IMR-90 (cell line): ENCODE data around the gene RAB28. TPM values are rescaled to one million over a fixed set of nuclear protein-coding genes. Genes with fewer than 3 reads are reported as not detected.

Experiments used
- ATAC-seq: fragments of 200-7000 bp; cut with Tn5 transposase; 2 replicates; pipeline ENCODE4 v1.9.1; 2020; ENCODE audit warnings: low read depth, mild to moderate bottlenecking, moderate library complexity
- BruUV-seq: library from RNA; stranded (reverse); fragments of 400-500 nt; replicated peaks from 2 replicates; lab custom pipeline; 2021; lab: Mats Ljungman, UMichigan
- CTCF ChIA-PET: fragments of 300-600 bp; formaldehyde crosslinking; extraction: SDS; loops from one replicate; lab custom pipeline; 2021; ENCODE audit warnings: antibody characterized with exemption; lab: Yijun Ruan, JAX
- POLR2A ChIA-PET: fragments of 300-600 bp; sonication (Branson Sonifier 250); formaldehyde crosslinking; loops from one replicate; lab custom pipeline; 2022; ENCODE audit warnings: antibody characterized with exemption; ENCODE audit not compliant: unreplicated experiment; lab: Charles Lee
- DNase-seq: peaks from one replicate; pipeline ENCODE4 v3.0.0; 2013
- H2AFZ ChIP-seq: replicated peaks from 2 replicates; pipeline ENCODE3; 2013; ENCODE audit warnings: low read length, mild to moderate bottlenecking; ENCODE audit not compliant: poor library complexity
- H2AK5ac ChIP-seq: 2 replicates; pipeline ENCODE4 v1.6.1; 2013; ENCODE audit warnings: low read depth, low read length, inconsistent platforms
- H2AK9ac ChIP-seq: replicated peaks from 2 replicates; pipeline ENCODE3; 2013; ENCODE audit warnings: mild to moderate bottlenecking, low read depth, low read length, moderate library complexity; ENCODE audit not compliant: poor library complexity
- H2BK120ac ChIP-seq: 2 replicates; pipeline ENCODE4 v1.6.1; 2013; ENCODE audit warnings: low read depth, low read length, inconsistent platforms
- H2BK15ac ChIP-seq: 3 replicates; pipeline ENCODE4 v1.6.1; 2013; ENCODE audit warnings: low read depth, low read length, inconsistent platforms
- H2BK20ac ChIP-seq: 2 replicates; pipeline ENCODE4 v1.6.1; 2013; ENCODE audit warnings: low read depth, mild to moderate bottlenecking, inconsistent platforms, low read length, moderate library complexity
- H2BK5ac ChIP-seq: 2 replicates; pipeline ENCODE4 v1.6.1; 2013; ENCODE audit warnings: mild to moderate bottlenecking, low read depth, low read length, inconsistent platforms; ENCODE audit not compliant: poor library complexity, severe bottlenecking
- H3K14ac ChIP-seq: replicated peaks from 2 replicates; pipeline ENCODE4 v1.6.1; 2013; ENCODE audit warnings: low read depth, low read length, inconsistent platforms
- H3K18ac ChIP-seq: 2 replicates; pipeline ENCODE4 v1.6.1; 2013; ENCODE audit warnings: low read depth, low read length, control low read depth
- H3K23ac ChIP-seq: 2 replicates; pipeline ENCODE4 v1.6.1; 2013; ENCODE audit warnings: low read depth, low read length, inconsistent platforms
- H3K27ac ChIP-seq: 2 replicates; pipeline ENCODE4 v1.5.1; 2013; ENCODE audit warnings: mild to moderate bottlenecking, control low read depth, low read length; ENCODE audit not compliant: insufficient read depth
- H3K27me3 ChIP-seq: 2 replicates; pipeline ENCODE4 v1.6.1; 2013; ENCODE audit warnings: low read length; ENCODE audit not compliant: control insufficient read depth, insufficient read depth
- H3K36me3 ChIP-seq: 2 replicates; pipeline ENCODE4 v1.6.1; 2013; ENCODE audit warnings: low read length, mixed read lengths; ENCODE audit not compliant: control insufficient read depth, insufficient read depth
- H3K4ac ChIP-seq: 2 replicates; pipeline ENCODE4 v1.6.1; 2013; ENCODE audit warnings: low read depth, low read length, inconsistent platforms
- H3K4me1 ChIP-seq: 2 replicates; pipeline ENCODE4 v1.6.1; 2013; ENCODE audit warnings: low read length, mixed read lengths; ENCODE audit not compliant: control insufficient read depth, insufficient read depth
- H3K4me2 ChIP-seq: 2 replicates; pipeline ENCODE4 v1.6.1; 2013; ENCODE audit warnings: low read depth, mild to moderate bottlenecking, control low read depth, low read length, moderate library complexity
- H3K4me3 ChIP-seq: 2 replicates; pipeline ENCODE4 v1.5.1; 2013; ENCODE audit warnings: low read depth, mild to moderate bottlenecking, control low read depth, low read length, moderate library complexity; ENCODE audit not compliant: insufficient read depth
- H3K56ac ChIP-seq: 2 replicates; pipeline ENCODE4 v1.6.1; 2013; ENCODE audit warnings: low read length, inconsistent platforms; ENCODE audit not compliant: insufficient read depth; ENCODE audit errors: extremely low read depth
- H3K79me1 ChIP-seq, 2 experiments: 2 replicates each; pipeline ENCODE4 v1.6.1; 2013; ENCODE audit warnings: low read length in 2 of 2, inconsistent platforms in 1 of 2, low read depth in 1 of 2
- H3K9ac ChIP-seq: 2 replicates; pipeline ENCODE4 v1.6.1; 2013; ENCODE audit warnings: low read depth, low read length, control low read depth
- H3K9me1 ChIP-seq: 2 replicates; pipeline ENCODE4 v1.6.1; 2013; ENCODE audit warnings: low read length, inconsistent platforms; ENCODE audit not compliant: insufficient read depth
- H3K9me3 ChIP-seq: 2 replicates; pipeline ENCODE4 v1.6.1; 2013; ENCODE audit warnings: low read length; ENCODE audit not compliant: control insufficient read depth, insufficient read depth
- H4K20me1 ChIP-seq: 2 replicates; pipeline ENCODE4 v1.6.1; 2013; ENCODE audit warnings: low read length, inconsistent platforms; ENCODE audit not compliant: insufficient read depth
- H4K5ac ChIP-seq: 2 replicates; pipeline ENCODE4 v1.6.1; 2013; ENCODE audit warnings: mild to moderate bottlenecking, low read depth, low read length, control low read depth
- H4K8ac ChIP-seq, 2 experiments: 2 replicates each; pipeline ENCODE4 v1.6.1; 2013; ENCODE audit warnings: low read depth in 2 of 2, low read length in 2 of 2, control low read depth in 1 of 2, inconsistent platforms in 1 of 2
- H4K91ac ChIP-seq: 2 replicates; pipeline ENCODE4 v1.6.1; 2013; ENCODE audit warnings: low read depth, low read length, inconsistent platforms; ENCODE audit not compliant: insufficient read depth
- BHLHE40 ChIP-seq: fragments of 150-350 bp; IDR thresholded peaks from 2 replicates; pipeline ENCODE4 v1.6.1; 2016; ENCODE audit warnings: mild to moderate bottlenecking, low read depth, low read length
- CTCF ChIP-seq: conservative IDR thresholded peaks from 2 replicates; pipeline ENCODE4 v1.5.1; 2012; ENCODE audit warnings: mild to moderate bottlenecking, low read depth, low read length, improper control_type of control experiment
- MAZ ChIP-seq: IDR thresholded peaks from 2 replicates; pipeline ENCODE4 v1.6.1; 2012; ENCODE audit warnings: low read depth, mild to moderate bottlenecking, low read length, improper control_type of control experiment, moderate library complexity, borderline replicate concordance
- RFX5 ChIP-seq: IDR thresholded peaks from 2 replicates; pipeline ENCODE4 v1.8.0; 2012; ENCODE audit warnings: low read depth, mild to moderate bottlenecking, low read length, moderate library complexity
- SMC3 ChIP-seq: fragments of 150-350 bp; IDR thresholded peaks from 2 replicates; pipeline ENCODE4 v1.6.1; 2016; ENCODE audit warnings: low read depth, mild to moderate bottlenecking, antibody characterized with exemption, low read length, moderate library complexity
- WGBS, 2 experiments: methylation state at CpG; one replicate each; pipeline versions ENCODE4 v1.1.5 to v1.1.7; 2013; ENCODE audit warnings: missing lambda C conversion rate in 2 of 2; ENCODE audit not compliant: insufficient read length in 1 of 2; ENCODE audit errors: extremely low coverage in 2 of 2; 5-methylcytosine and 5-hydroxymethylcytosine counted together
- dilution Hi-C: fragments of 300-500 bp; cut with HindIII; formaldehyde crosslinking; loops from one replicate; pipeline ENCODE4 v1.14.3; 2018; ENCODE audit warnings: low sequenced_read_pairs; ENCODE audit not compliant: unreplicated experiment
- in situ Hi-C: fragments of 300-500 bp; cut with MboI; formaldehyde crosslinking; loops from 3 replicates; pipeline ENCODE4 v1.14.3; 2019; ENCODE audit warnings: low sequenced_read_pairs, inconsistent platforms, mixed read lengths
- intact Hi-C: fragments of 100-400 bp; cut with micrococcal nuclease; formaldehyde crosslinking; loops from 2 replicates; pipeline ENCODE4 v1.10.0; 2022
- polyA plus RNA-seq, 3 experiments: library from polyadenylated mRNA; depleted of rRNA; stranded (reverse); fragments of >200 nt; gene quantifications; 2 replicates each; pipeline ENCODE4 v1.2.3, GENCODE V29; 2012; ENCODE audit warnings: low replicate concordance in 1 of 3
- total RNA-seq: library from RNA; depleted of rRNA; stranded (reverse); fragments of >200 nt; gene quantifications from 2 replicates; pipeline ENCODE4 v1.2.3, GENCODE V29; 2012
- TF ChIP-seq, protein P1 (sequence below): fragments of 150-350 bp; IDR thresholded peaks from 2 replicates; pipeline ENCODE4 v1.6.1; 2017; ENCODE audit warnings: mild to moderate bottlenecking, antibody characterized with exemption, low read length, low read depth

Gene RAB28
- total and polyA plus RNA-seq, 2 of the 4 experiments (the other 2 are of a cell fraction): 7.5 to 10.8 TPM

DNA sequence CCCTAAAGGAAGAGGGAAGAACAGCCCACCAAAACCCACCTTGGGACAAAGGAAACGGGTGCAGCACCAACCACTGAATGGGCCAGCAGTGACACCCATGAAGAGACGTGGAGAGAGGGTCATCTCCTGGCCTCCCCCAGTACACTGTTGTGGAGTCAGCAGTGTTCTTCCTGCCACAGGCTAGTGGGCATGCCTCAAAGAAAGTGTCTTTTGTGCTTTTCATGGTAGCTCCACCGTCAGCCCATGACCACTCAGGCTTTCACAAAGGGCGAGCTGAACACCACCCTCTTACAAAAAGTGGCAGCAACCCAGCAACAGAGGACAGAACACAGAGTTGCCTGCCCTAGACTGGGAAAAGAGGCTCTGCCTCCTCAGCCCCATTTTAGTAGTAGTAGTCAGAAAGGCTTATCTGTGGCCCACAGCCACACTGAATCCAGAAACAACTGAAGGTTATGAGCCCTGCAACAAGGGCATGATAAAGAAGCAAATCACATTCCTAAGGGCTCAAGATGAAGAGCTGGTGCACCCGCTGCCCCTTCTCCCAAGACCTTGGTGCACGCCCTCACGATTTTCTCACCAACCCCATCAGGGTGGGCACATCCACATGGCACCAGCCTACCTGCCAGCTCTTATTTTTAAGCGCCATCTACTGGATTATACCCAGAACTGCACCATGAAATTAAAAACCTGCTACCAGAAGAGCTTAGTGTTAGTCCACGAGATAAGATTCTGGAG is 53.1 kb downstream of the RAB28 start:
- Histone ChIP-seq H2BK15ac (no peak overlapping the region), H3K79me1 (peaks cover 9 to 13% of the 10 kb centered on the region in 2 experiments), H4K20me1 (peaks cover 4% of the 10 kb centered on the region; the same call in 1 of the 2 replicates), H4K8ac (no peak overlapping the region), H3K36me3 (no peaks in the 10 kb centered on the region), H3K18ac (no peak overlapping the region), H3K23ac (no peak overlapping the region), H3K9me1 (no peaks in the 10 kb centered on the region; the same call in 1 of the 2 replicates), H3K14ac (no peak overlapping the region), H3K27ac (no peak overlapping the region), H3K9ac (no peak overlapping the region), H4K5ac (no peak overlapping the region), H2AFZ (no peak overlapping the region), H2AK9ac (no peak overlapping the region), H3K27me3 (no peaks in the 10 kb centered on the region), H4K91ac (no peak overlapping the region), H3K9me3 (no peaks in the 10 kb centered on the region), H3K56ac (no peak overlapping the region), H2BK5ac (no peak overlapping the region), H3K4me2 (no peak overlapping the region), H2BK120ac (no peak overlapping the region), H3K4me3 (no peak overlapping the region), H3K4me1 (no peaks in the 10 kb centered on the region), H2AK5ac (no peak overlapping the region), H2BK20ac (no peak overlapping the region), H3K4ac (no peak overlapping the region)
- BruUV-seq: no TSS peak
- in situ Hi-C loops: no loop called here
- ChIA-PET CTCF (interaction anchor here (0.9 kb wide), 1 partner anchor 10 kb away, joined by 3 read pairs; no protein-coding TSS in a partner anchor), POLR2A (no interaction called here)
- DNase-seq (no peak), ATAC-seq (no peak)
- dilution Hi-C loops: no loop called here
- intact Hi-C loops: no loop called here
- TF ChIP-seq RFX5 (no peak), SMC3 (no peak), BHLHE40 (no peak), CTCF (0 out of 2 replicates have a peak, but pooled peaks have one; percentile 14), MAZ (no peak)
- TF ChIP-seq, protein P1, sequence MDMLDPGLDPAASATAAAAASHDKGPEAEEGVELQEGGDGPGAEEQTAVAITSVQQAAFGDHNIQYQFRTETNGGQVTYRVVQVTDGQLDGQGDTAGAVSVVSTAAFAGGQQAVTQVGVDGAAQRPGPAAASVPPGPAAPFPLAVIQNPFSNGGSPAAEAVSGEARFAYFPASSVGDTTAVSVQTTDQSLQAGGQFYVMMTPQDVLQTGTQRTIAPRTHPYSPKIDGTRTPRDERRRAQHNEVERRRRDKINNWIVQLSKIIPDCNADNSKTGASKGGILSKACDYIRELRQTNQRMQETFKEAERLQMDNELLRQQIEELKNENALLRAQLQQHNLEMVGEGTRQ: no peak
- WGBS, 2 experiments: 97% methylated on average over 5 of the region's 9 CpGs; no CpG with 5 or more reads in 1 of the 2 experiments
